Activated gamma-delta T cell treated with anti-CD3 and anti-CD28 coated beads, Interleukin-2, amount 50 U/mL, for 16 hours (primary cell): Measurements from ENCODE around the gene SSB.
"Not testable (repeated sequence)": the region's sequence is repeated elsewhere in the genome, so short reads cannot be mapped to it uniquely, and the experiment has no call there.

Experiments used
- DNase-seq: peaks from one replicate; pipeline ENCODE4 v3.0.0-alpha.2; 2020; ENCODE audit warnings: low read depth

The SSB gene

DNA sequence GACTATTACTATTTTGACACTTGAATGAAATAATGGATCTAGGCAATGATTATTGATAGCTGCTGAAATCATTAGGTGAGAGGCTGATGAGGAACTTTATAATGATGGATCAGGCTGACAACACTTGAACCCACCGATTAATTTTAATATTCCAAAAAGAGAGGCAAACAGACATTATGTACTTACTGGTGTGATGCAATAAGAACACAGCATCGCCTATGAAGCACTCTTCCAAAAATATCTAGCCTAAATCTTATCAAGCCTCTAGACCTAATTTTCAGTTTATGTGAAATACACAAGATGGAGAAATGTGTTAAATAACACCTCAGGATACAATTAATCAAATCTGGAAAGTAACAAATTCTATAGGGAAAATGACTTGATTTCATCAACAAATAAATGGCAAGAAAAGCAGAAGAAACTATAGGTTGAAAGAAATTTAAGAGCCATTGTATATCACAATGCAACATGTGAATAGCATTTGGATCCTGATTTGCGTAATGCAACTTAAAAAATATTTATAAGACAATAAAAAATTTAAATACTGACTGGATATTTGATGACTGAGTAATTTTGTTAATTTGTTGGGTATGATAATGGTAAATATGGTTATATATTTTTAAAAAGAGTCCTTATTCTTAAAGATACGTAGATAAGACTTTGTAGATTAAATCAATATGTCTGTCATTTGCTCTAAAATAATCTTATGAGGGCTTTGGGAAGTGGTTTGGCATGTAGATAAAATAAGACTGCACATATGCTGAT, 17.2 kb upstream of the SSB start:
- DNase-seq = no peak

DNA sequence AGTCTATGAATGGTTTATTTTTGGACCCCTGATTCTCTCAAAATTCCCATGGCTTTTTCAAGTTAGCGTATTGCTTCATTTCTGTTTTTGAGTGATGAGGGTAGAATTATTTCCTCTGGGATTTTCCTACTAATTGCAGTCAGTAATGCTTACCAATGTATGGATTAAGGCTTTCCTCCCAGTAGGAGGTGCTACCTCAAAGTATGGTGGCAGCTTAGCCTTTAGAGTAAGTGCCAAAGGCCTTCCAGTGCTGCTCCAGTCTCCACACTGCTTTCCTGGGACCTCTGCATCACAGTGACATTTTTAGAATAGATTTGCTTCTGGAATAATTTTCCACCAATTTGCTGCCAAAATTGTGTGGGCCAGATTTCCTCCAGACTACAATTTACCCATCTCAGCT, 16.2 kb upstream of the SSB start:
- no peak for DNase-seq

DNA sequence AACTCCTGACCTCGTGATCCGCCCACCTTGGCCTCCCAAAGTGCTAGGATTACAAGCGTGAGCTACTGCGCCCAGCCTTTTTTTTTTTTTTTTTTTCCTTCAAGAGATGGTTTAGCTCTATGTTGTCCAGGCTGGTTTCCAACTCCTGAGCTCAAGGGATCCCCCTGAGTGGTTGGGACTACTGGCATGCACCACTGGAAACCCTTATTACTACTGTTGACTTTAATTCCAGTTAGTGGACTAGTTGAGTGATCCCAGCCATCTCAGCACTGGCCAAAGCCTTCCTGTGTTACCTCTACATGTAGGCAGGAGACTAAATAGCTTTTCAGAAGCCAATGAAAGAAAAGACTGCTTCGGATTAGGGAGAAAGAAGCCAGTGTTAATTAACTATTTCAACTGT, 8.1 kb upstream of the SSB start:
- DNase-seq = no peak

DNA sequence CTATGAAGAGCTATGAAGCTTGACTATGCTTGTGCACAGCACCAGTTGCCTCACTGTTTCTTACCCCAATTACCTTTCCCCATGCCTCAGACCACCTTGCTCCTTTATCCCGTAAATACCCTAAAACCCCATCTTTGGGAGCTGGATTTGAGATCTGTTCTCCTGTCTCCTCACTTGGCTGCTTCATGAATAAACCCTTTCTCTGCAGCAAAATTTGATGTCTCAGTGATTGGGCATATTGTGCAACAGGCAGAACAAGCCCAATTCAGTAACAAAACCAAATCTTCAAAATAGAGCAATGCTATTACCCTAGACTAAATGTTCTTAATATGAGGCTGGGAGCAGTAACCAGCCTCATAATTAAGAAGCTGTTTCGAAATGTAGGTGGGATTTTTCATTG, 3.5 kb upstream of the SSB start:
- no peak for DNase-seq

DNA sequence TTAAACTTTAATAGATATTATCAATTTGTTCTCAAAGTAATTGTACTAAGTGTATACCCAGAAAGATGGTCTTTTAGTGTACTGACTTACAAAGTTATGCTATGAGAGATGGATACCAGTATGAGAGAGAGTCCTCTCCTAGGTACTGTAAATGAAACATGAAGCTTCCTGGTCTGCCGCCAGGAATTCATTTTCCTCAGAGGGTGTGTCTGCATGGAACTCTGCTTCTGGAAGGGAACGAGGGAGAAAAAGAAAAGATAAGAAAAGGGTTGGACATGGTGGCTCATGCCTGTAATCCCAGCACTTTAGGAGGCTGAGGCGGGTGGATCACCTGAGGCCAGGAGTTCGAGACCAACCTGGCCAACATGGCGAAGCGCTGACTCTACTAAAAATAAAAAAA, 2.2 kb upstream of the SSB start:
- DNase-seq = no peak

DNA sequence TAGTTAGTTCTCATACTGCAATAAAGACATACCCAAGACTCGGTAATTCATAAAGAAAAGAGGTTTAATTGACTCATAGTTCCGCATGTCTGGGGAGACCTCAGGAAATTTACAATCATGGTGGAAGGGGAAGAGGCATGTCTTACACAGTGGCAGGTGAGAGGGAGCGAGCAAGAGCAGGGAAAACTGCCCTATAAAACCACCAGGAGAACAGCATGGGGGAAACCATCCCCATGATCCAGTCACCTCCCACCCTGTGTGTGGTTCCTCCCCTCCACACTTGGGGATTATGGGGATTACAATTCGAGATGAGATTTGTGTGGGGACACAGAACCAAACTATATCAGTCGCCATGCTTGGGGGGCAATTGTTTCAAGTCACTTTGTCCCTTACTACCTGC, 1.1 kb upstream of the SSB start:
- DNase-seq = no peak

DNA sequence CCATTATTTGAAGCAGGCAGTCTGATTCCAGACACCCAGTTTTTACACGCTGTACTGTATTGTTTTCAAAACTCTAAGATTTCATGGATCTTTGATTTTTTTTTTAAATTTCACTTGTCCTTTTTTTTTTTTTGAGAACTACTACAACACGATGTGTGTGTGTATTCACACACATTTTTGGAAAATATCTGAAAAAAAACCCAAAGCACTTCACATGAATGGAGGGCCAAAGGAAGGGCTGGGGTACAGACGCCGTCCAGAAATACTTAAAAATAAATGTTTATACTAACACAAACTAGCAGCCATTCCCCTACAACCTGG, 314 bp upstream of the SSB start:
- DNase-seq = no peak

DNA sequence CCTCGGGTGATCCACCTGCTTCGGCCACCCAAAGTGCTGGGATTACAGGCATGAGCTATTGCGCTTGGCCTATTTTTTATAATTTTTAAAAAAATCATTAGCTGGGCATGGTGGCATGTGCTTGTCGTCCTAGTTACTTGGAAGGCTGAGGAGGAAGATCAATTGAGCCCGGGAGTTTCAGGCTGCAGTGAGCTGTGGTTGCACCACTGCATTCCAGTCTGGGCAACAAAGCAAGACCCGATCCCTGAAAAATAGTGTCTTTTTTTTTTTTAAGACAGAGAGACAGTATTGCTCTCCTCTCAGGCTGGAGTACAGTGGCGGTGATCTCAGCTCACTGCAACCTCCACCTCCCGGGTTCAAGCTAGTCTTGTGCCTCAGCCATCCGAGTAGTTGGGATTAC, 4.8 kb downstream of the SSB start:
- DNase-seq = no peak

DNA sequence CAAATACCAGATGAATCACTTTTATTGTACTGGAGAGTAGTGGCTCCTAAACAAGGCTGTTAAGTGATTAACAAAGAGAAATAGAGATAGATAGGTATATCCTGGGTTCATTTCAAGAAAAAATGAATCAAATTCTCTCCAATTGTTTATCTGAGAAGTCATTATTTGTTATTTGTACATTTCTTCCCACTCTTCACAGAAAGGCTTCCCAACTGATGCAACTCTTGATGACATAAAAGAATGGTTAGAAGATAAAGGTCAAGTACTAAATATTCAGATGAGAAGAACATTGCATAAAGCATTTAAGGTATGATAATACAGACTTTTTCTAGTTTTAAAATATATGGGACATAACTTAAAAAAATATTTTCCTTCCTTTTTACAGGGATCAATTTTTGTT, 7.9 kb downstream of the SSB start:
- no peak for DNase-seq

DNA sequence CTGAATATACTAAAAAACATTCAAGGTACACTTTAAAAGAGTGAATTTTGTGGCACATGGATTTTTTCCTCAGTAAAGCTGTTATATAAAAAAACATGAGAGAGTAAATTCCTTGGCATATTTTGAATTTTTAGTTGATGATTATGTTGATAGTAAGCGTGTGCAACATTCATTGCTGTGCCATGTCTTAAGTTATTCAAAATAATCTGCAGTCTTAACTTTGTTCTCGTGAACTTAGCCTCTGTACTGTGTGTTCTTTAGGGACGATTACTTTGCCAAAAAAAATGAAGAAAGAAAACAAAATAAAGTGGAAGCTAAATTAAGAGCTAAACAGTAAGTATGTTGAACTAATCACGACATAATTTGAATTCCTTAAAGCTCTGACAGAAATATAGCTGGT, 9.6 kb downstream of the SSB start:
- no peak for DNase-seq

DNA sequence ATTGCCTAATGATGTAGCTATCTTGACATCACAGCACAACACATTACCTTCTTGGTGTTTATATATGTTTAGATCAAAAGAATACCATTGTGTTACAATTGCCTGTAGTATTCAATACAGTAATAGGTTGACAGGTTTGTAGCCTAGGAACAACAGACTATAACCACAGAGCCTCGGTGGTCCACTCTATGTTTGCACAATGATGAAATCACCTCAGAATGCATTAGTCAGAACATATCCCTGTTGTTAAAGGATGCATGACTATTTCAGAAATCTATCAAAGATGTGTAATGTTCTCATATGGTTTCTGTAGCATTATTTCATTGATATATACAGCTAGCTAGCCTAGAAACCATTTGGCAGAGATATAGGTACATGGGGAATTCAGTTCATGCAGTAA, 17.2 kb downstream of the SSB start:
- DNase-seq = no peak

DNA sequence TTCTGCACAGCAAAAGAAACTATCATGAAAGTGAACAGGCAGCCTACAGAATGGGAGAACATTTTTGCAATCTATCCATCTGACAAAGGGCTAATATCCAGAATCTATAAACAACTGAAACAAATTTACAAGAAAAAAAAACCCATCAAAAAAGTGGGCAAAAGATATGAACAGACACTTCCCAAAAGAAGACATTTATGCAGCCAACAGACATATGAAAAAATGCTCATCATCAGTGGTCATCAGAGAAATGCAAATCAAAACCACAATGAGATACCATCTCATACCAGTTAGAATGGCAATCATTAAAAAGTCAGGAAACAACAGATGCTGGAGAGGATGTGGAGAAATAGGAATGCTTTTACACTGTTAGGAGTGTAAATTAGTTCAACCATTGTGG, 18.3 kb downstream of the SSB start:
- not testable (repeated sequence) for DNase-seq

DNA sequence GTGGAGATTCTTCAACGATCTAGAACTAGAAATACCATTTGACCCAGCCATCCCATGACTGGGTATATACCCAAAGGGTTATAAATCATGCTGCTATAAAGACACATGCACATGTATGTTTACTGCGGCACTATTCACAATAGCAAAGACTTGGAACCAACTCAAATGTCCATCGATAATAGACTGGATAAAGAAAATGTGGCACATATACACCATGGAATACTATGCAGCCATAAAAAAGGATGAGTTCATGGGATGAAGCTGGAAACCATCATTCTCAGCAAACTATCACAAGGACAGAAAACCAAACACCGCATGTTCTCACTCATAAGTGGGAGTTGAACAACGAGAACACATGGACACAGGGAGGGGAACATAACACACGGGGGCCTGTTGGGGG, 18.7 kb downstream of the SSB start:
- DNase-seq = not testable (repeated sequence)

DNA sequence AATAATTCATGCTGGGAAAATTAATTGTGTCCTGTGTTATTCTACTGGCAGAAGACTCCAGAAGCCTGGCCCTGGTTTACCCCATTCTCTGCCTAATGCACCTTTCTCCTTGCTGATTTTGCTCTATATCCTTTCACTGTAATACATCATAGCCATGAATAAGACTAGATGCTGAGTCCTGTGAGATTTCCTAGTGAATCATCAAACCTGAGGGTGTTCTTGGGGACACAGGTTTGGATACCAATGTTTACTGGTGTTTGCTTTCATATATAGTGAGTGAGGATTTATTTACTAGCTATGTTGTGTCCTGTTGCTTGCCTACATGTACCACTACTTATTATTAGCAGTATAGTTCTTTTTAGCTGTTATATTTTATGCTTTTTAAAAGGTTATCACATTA, 19.6 kb downstream of the SSB start:
- no peak for DNase-seq

DNA sequence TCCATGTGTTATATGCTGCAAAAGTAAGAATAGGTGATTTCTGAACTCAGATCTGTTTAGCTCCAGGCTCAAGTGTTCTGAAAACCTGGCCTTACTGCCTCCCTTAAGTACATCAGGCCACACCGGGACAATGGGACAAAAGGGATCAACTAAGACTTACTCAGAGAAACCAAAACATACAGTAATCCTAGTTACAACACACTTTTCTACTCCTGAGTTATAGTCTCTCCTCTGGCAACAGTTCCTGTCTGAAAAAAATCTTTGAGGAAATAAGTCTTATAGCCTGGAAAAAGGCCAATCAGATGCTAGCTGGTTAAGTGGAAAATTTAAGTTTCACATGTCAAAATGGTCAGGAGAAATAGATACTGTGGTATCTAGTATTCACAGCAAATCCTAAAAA, 20.4 kb downstream of the SSB start:
- DNase-seq = no peak

DNA sequence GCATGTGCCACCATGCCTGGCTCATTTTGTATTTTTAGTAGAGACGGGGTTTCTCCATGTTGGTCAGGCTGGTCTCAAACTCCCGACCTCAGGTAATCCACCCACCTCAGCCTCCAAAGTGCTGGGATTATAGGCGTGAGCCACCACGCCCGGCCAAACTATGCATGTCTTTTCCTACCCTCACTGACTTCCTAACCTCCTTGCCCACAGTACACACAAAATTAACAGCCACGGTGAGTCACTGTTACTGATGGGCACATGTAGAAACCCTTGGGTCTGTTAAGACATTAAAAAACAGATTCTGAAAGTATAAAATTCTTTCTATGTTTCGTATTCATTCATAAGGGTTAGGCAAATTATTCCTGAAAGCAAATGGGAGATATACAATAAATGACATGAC, 21.4 kb downstream of the SSB start:
- not testable (repeated sequence) for DNase-seq

DNA sequence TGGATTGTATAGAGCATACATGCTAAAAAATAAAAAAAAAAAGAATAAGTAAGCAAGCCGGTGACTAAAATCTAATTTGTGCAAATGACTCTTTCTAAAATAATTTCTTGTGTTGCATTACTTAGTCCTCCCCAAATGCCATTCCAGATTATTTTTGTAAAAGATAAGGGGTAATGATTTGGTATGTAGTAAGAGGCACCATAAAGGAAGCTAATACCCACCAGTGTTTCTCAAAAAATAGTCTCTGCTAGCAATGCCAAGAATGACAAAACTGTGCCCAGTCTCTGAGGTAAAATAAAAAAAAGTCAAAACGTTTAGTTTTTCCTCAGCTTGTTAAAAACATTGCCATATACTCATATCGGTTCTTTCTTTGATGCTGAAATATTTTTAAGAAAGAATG, 23.4 kb downstream of the SSB start:
- no peak for DNase-seq

DNA sequence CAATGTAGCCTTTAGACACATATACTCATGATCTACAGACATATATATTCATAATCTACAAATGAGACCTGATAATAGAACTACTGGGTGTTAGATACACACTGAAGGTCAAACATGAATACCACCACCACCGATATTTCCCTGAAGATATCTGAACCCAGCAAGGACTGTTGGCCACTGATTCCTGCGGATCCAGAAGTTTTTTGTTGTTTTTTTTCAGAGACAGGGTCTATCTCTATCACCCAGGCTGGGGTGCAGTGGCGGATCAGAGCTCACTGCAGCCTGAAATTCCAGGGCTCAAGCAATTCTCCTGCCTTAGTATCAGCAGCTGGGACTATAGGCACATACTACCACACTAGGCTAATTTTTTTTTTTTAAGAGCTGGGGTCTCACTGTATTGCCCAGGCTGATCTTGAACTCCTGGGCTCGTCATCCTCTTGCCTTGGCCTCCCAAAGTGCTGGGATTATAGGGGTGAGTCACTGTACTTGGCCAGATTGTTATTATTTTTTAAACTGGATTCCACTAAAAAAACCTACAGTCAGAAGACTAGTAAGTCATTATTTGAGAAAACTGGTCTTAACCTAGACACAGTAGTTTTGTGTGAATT, 24.2 kb downstream of the SSB start:
- no peak for DNase-seq

DNA sequence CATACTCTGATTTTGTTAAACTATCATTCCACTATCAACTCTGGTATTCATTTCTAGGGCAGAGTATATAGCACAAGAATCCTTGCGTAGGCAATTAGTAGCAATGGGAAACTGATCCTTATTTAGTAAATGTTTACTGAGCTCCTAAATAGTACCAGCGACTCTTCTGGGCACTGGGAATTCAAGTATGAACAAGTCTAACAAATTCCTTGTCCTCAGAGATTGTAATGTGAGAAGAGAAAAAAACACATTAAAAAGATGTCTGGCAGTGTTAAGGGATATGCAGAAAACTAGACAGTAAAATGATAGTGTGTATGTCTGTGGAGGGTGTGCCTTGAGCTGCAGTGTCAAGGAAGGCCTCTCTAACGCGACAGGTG, 25.3 kb downstream of the SSB start:
- no peak for DNase-seq

DNA sequence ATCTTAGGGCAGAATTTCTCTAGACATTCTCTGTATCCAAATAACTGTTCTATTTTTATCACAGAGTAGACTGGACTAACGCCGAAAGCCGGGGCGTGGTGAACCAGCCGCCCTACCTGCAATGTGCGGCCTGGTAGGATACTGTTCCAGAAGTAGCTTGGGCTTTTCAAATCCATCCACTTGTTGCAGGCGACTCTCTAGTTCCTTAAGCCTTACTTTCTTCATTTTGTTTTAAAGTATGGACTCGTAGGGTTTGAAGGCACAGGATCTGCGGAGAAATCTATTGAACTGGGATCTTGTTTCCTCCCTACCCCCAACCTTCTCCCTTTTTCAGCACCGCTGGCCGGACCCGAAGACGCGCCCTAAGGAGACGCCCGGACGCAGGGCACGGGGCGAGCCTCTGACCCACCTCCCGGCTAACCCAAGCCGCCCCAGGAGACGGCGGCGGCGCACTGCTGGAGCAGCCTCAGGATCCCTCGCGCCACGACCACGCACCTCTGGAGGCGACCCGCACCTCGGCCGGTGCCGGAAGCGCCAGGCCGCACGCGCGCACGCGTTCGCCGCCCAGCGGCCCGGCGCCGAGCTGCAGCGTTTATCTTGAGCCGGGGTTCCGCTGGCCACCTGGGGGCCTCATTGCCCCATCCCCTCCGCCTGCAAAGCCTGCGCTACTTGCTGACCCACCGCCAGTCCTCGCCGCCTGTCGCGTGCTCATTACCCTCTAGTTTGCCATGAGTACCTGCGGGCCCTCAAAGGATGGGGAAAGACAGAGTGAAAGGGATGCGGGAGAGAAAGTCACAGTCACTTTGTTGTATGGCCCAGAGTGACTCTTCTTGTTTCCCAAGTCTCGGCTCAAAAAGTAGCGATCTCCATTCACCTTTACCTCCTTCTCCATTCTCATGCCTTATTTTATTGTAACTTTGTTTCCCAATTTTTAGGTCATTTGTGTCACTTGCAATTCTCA, 26.0 kb downstream of the SSB start, which contains the start of gene METTL5:
Gene METTL5 (minus strand): TSS at position 533 of the 961 bp plus-strand sequence. CDS start 308 bp downstream, at position 225.
- peak; percentile 62 for DNase-seq

DNA sequence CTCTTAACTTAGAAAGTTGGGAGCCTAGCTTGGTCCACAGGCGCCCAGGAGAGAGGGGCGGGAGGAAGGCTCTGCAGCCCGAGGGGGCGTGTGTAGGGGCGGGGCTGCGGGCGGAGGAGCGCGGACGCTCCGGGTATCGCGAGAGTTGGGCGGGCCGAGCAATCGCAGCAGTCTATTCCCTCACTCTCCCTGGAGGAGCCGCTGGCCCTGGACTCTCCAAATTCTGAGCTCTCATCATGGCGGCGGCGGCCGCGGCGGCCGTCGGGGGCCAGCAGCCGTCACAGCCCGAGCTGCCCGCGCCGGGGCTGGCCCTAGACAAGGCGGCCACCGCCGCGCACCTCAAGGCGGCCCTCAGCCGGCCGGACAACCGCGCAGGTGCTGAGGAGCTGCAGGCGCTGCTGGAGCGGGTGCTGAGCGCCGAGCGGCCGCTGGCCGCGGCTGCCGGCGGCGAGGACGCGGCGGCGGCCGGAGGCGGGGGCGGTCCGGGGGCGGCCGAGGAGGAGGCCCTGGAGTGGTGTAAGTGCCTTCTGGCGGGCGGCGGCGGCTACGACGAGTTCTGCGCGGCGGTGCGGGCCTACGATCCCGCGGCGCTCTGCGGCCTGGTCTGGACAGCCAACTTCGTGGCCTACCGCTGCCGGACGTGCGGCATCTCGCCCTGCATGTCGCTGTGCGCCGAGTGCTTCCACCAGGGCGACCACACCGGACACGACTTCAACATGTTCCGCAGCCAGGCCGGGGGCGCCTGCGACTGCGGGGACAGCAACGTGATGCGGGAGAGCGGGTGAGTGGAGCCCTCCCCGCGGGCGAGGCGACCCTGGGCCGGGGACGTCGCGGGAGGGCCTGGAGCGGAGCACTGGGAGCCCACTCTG, 28.8 kb downstream of the SSB start, which contains the start of gene UBR3:
Gene UBR3 (plus strand): TSS at position 183 of the 869 bp plus-strand sequence. CDS start 54 bp downstream, at position 237.
- peak; percentile 79 for DNase-seq
